Glutamatergic neuron (in vitro differentiated cells): ENCODE measurements around the gene CD28. TPM values are rescaled to one million over a fixed set of nuclear protein-coding genes. Genes with fewer than 3 reads are reported as not detected.

ENCODE experiments used
- DNase-seq: peaks from one replicate; pipeline ENCODE4 v3.0.0; 2022
- H3K27ac Mint-ChIP-seq: one replicate; pipeline ENCODE4 v1.8.0; 2020; ENCODE audit warnings: mild to moderate bottlenecking, mixed read lengths, inconsistent platforms; ENCODE audit not compliant: unreplicated experiment
- H3K27me3 Mint-ChIP-seq: one replicate; pipeline ENCODE4 v1.8.0; 2020; ENCODE audit warnings: mild to moderate bottlenecking, moderate library complexity, mixed read lengths, inconsistent platforms; ENCODE audit not compliant: unreplicated experiment
- H3K36me3 Mint-ChIP-seq: one replicate; pipeline ENCODE4 v1.8.0; 2020; ENCODE audit warnings: mild to moderate bottlenecking, mixed read lengths, inconsistent platforms; ENCODE audit not compliant: unreplicated experiment
- H3K4me1 Mint-ChIP-seq: one replicate; pipeline ENCODE4 v1.8.0; 2020; ENCODE audit warnings: mild to moderate bottlenecking, low read depth, mixed read lengths, inconsistent platforms; ENCODE audit not compliant: unreplicated experiment
- H3K4me3 Mint-ChIP-seq: one replicate; pipeline ENCODE4 v1.8.0; 2020; ENCODE audit warnings: mild to moderate bottlenecking, mixed read lengths, inconsistent platforms; ENCODE audit not compliant: unreplicated experiment
- H3K9me3 Mint-ChIP-seq: one replicate; pipeline ENCODE4 v1.8.0; 2020; ENCODE audit warnings: mild to moderate bottlenecking, moderate library complexity, mixed read lengths, inconsistent platforms; ENCODE audit not compliant: unreplicated experiment
- total RNA-seq: library from RNA; stranded (reverse); fragmentation: NEBNext Ultra II Directional; extraction: Animal tissue kit (Norgen Biotek cat#: 25700); gene quantifications from one replicate; pipeline ENCODE4 v1.2.1, GENCODE V29; 2021; ENCODE audit not compliant: unreplicated experiment
- TF ChIP-seq, protein P1 (sequence below): fragments of 200-600 bp; sonication (generic); IDR thresholded peaks from one replicate; pipeline ENCODE4 v1.5.0; 2021; ENCODE audit not compliant: partially characterized antibody, unreplicated experiment

Gene CD28
- total RNA-seq, 1 donor from 2014 or later, result not detected

DNA sequence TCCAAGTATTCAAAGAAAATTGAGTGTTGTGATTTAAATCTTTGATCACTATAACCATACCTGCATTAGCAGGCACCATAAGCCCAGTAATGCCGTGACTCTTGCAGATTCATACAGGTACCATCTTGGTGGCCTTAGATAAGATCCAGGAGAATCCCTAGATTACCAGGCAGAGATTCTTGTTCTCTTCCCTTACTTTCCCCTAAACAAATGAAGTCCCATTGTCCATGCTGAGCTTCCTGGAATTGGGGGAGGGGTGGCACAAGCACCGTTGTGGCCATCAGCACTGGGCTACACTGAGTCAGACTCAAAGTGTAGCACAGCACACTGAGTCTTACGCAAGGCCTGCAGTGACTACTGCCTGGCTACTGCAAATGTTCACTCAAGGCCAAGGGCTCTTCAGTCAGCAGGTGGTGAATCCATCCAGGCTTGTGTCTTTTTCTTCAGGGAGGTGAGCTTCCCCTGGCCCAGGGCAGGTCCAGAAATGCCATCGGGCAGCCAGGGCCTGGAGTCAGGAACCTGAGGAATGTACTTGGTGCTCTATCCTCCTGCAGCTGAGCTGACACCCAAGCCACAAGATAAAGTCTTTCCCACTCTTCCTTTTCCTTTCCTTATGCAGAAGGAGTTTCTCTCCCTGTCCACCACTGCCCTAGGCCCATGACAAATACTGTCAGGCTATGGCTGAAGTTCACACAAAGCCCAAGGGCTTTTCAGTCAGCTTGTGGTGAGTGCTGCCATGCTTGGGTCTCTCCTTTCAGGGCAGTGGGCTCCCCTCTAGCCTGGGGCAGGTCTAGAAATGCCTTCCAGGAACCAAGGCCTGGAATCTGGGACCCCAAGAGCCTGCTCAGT, 52.6 kb downstream of the CD28 start:
- Mint-ChIP-seq H3K9me3 (peaks cover 7% of the 10 kb centered on the region), H3K4me3 (no peak overlapping the region), H3K36me3 (peaks cover 5% of the 10 kb centered on the region), H3K27me3 (peaks cover 2% of the 10 kb centered on the region), H3K4me1 (peaks cover 3% of the 10 kb centered on the region), H3K27ac (no peak overlapping the region)
- no peak for DNase-seq
- TF ChIP-seq, protein P1, sequence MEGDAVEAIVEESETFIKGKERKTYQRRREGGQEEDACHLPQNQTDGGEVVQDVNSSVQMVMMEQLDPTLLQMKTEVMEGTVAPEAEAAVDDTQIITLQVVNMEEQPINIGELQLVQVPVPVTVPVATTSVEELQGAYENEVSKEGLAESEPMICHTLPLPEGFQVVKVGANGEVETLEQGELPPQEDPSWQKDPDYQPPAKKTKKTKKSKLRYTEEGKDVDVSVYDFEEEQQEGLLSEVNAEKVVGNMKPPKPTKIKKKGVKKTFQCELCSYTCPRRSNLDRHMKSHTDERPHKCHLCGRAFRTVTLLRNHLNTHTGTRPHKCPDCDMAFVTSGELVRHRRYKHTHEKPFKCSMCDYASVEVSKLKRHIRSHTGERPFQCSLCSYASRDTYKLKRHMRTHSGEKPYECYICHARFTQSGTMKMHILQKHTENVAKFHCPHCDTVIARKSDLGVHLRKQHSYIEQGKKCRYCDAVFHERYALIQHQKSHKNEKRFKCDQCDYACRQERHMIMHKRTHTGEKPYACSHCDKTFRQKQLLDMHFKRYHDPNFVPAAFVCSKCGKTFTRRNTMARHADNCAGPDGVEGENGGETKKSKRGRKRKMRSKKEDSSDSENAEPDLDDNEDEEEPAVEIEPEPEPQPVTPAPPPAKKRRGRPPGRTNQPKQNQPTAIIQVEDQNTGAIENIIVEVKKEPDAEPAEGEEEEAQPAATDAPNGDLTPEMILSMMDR, result no peak

DNA sequence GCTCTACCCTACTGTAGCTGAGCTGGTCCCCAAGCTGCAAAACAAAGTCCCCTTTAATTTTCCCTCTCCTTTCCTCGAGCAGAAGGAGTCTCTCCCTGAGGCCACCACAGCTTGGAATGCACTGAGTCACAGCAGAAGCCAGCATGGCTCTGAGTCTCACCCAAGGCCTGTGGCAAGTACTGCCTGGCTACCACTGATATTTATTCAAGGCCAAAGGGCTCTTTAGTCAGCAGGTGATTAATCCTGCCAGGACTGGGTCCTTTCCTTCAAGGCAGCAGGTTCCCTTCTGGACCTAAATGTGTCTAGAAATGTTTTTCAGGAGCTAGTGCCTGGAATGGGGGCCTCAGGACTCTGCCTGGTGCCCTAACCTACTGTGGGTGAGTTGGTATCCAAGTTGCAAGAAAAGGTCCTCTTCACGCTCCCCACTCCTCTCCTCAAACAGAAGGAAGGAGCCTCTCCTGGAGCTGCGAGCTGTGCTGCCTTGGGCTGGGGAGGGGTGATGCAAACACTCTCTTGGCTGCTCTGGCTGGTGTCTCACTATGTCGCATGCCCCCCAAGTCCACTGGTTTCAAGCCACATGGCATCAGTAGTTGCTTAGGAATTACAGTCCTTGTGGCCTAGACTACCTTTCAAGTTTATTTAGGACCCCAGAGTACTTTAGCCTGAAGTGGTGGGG, 53.4 kb downstream of the CD28 start:
- Mint-ChIP-seq H3K4me3 (no peak overlapping the region), H3K9me3 (peaks cover 7% of the 10 kb centered on the region), H3K36me3 (peaks cover 3% of the 10 kb centered on the region), H3K27me3 (peaks cover 2% of the 10 kb centered on the region), H3K27ac (no peak overlapping the region), H3K4me1 (peaks cover 3% of the 10 kb centered on the region)
- no peak for DNase-seq
- TF ChIP-seq, protein P1, result no peak

DNA sequence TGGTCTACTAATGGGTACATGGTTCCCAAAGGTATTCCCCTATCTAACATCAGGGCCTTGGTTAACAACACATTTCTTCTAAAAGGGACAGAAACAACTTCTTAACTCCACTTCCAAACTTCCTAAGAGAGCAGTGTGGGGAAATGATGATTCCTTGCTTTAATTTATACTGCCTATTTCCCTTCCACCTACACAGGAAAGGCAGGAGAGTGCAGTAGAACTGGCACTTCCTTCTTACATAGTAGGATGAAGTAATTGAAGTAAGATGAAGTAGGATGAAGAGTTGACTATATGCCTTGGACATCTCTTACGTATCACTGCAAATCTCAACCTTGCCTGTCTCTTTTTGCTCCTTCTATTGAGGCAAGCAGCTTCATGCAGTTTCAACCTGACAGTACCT, 54.7 kb downstream of the CD28 start:
- Mint-ChIP-seq H3K4me1 (peaks cover 3% of the 10 kb centered on the region), H3K27ac (no peak overlapping the region), H3K9me3 (peaks cover 7% of the 10 kb centered on the region), H3K36me3 (peaks cover 3% of the 10 kb centered on the region), H3K4me3 (no peak overlapping the region), H3K27me3 (peaks cover 4% of the 10 kb centered on the region)
- no peak for DNase-seq
- TF ChIP-seq, protein P1, result no peak

DNA sequence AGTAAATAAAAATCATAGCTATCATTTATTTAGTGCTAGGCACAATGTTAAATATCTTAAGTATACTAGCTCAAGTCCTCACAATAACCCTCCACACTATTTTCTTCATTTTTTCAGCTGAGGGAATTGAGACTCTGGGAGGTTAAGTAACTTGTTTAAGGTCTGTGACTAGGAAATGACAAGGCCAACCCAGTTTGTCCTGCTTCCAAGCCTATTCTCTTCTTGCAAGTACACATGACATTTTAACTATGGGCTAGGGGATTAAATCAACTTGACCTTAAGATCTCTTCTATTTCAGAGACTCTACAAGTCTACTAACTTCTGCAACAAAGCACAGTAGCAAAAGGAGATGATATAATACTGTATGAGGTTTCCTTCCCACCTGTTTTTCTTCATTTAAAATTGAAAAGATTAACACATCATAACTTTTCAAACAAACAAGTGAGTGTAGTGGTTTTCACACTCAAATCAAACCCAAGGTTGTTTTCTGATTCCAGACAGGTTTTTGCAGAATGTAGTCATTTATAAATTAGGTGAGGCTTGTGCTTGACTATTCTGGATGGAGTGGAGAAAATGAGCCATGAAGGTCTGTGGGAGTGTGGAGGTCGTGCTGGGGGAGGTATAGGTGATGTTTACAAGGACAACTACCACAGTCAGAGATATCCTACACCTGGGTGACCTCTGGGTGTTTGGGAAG, 57.0 kb downstream of the CD28 start:
- H3K4me3 Mint-ChIP-seq, result no peak overlapping the region
- peaks cover 3% of the 10 kb centered on the region for H3K4me1 Mint-ChIP-seq
- peaks cover 3% of the 10 kb centered on the region for H3K9me3 Mint-ChIP-seq
- H3K27me3 Mint-ChIP-seq, result peaks cover 4% of the 10 kb centered on the region
- H3K27ac Mint-ChIP-seq, result no peak overlapping the region
- DNase-seq, result no peak
- TF ChIP-seq, protein P1, result no peak
- no peaks in the 10 kb centered on the region for H3K36me3 Mint-ChIP-seq
